HEK293 (cell line): ENCODE results near the gene CHFR.
A peak's percentile ranks its signal among the peaks of the same experiment; 100 is the strongest.

ENCODE experiments used
- CTCF ChIA-PET: fragments of 350-600 bp; formaldehyde crosslinking; extraction: SDS; loops from one replicate; lab custom pipeline; 2021; ENCODE audit warnings: antibody characterized with exemption; lab: Yijun Ruan, JAX
- POLR2A ChIA-PET: fragments of 300-600 bp; formaldehyde crosslinking; extraction: SDS; loops from one replicate; lab custom pipeline; 2020; ENCODE audit warnings: antibody characterized with exemption, inconsistent platforms; lab: Yijun Ruan, JAX
- H3K27ac ChIP-seq: fragments of 200-500 bp; sonication (Bioruptor generic); 2 replicates; pipeline ENCODE4 v1.5.1; 2014; ENCODE audit warnings: low read depth, low read length, control low read depth, inconsistent platforms; ENCODE audit errors: extremely low read depth
- H3K36me3 ChIP-seq, 2 experiments: fragments of 200-500 bp in 1 of 2; sonication (Bioruptor generic) in 1 of 2; 1 replicate in 1 of 2; 2 replicates in 1 of 2; pipeline ENCODE4 v1.5.1; 2014 to 2017; ENCODE audit warnings: inconsistent platforms in 2 of 2, low read length in 2 of 2; ENCODE audit not compliant: control insufficient read depth in 2 of 2, insufficient read depth in 1 of 2
- H3K4me1 ChIP-seq: fragments of 200-500 bp; sonication (Bioruptor generic); 2 replicates; pipeline ENCODE4 v1.5.1; 2014; ENCODE audit warnings: mild to moderate bottlenecking, low read length, inconsistent platforms; ENCODE audit not compliant: control insufficient read depth, insufficient read depth
- H3K4me3 ChIP-seq: 2 replicates; pipeline ENCODE4 v1.5.1; 2011; ENCODE audit warnings: low read depth, mild to moderate bottlenecking, control low read depth, low read length, moderate library complexity
- H3K9me3 ChIP-seq: fragments of 200-500 bp; sonication (Bioruptor generic); 2 replicates; pipeline ENCODE4 v1.5.1; 2014; ENCODE audit warnings: low read depth, low read length, inconsistent platforms; ENCODE audit not compliant: control insufficient read depth, insufficient read depth
- KLF16 ChIP-seq: fragments of 450-650 bp; formaldehyde crosslinking; IDR thresholded peaks from 2 replicates; pipeline ENCODE4 v1.5.1; 2017; ENCODE audit warnings: missing biosample characterization, missing genetic modification characterization
- REST ChIP-seq: fragments of 450-650 bp; formaldehyde crosslinking; IDR thresholded peaks from 2 replicates; pipeline ENCODE4 v1.5.1; 2016; ENCODE audit warnings: missing biosample characterization, missing genetic modification characterization
- SETDB1 ChIP-seq: IDR thresholded peaks from one replicate; pipeline ENCODE4 v1.6.1; 2017; ENCODE audit warnings: mild to moderate bottlenecking, low read length, moderate library complexity, mixed read lengths; ENCODE audit not compliant: insufficient read length
- TRIM28 ChIP-seq: IDR thresholded peaks from 2 replicates; pipeline ENCODE4 v1.6.1; 2011; ENCODE audit warnings: low read length, control low read depth, borderline replicate concordance
- ZNF184 ChIP-seq: fragments of 450-650 bp; IDR thresholded peaks from 2 replicates; pipeline ENCODE4 v1.5.1; 2018; ENCODE audit warnings: missing biosample characterization, mild to moderate bottlenecking, missing genetic modification characterization
- ZNF19 ChIP-seq: fragments of 450-650 bp; formaldehyde crosslinking; IDR thresholded peaks from 2 replicates; pipeline ENCODE4; 2016; ENCODE audit warnings: missing biosample characterization, missing genetic modification characterization, low read depth
- ZNF274 ChIP-seq, 2 experiments: fragments of 200-500 bp in 1 of 2; fragments of 450-650 bp in 1 of 2; sonication (Bioruptor generic) in 1 of 2; formaldehyde crosslinking in 1 of 2; IDR thresholded peaks; 2 replicates each; pipeline versions ENCODE4 v1.5.1 to v1.6.1; 2014 to 2016; ENCODE audit warnings: borderline replicate concordance in 1 of 2, inconsistent platforms in 1 of 2, low read length in 1 of 2, missing biosample characterization in 1 of 2, missing genetic modification characterization in 1 of 2
- ZNF433 ChIP-seq: fragments of 450-650 bp; formaldehyde crosslinking; IDR thresholded peaks from 2 replicates; pipeline ENCODE4 v1.5.1; 2016; ENCODE audit warnings: missing biosample characterization, missing genetic modification characterization, low read depth
- ZNF518A ChIP-seq: fragments of 450-650 bp; formaldehyde crosslinking; conservative IDR thresholded peaks from 2 replicates; pipeline ENCODE4 v1.5.1; 2016; ENCODE audit warnings: low read depth, missing biosample characterization, missing genetic modification characterization
- ZNF658 ChIP-seq: fragments of 450-650 bp; formaldehyde crosslinking; IDR thresholded peaks from 2 replicates; pipeline ENCODE4; 2016; ENCODE audit warnings: missing biosample characterization, missing genetic modification characterization
- TF ChIP-seq, protein P1 (sequence below): fragments of 450-650 bp; formaldehyde crosslinking; IDR thresholded peaks from 2 replicates; pipeline ENCODE4 v1.5.1; 2016; ENCODE audit warnings: missing biosample characterization, missing genetic modification characterization, borderline replicate concordance

The CHFR gene

DNA sequence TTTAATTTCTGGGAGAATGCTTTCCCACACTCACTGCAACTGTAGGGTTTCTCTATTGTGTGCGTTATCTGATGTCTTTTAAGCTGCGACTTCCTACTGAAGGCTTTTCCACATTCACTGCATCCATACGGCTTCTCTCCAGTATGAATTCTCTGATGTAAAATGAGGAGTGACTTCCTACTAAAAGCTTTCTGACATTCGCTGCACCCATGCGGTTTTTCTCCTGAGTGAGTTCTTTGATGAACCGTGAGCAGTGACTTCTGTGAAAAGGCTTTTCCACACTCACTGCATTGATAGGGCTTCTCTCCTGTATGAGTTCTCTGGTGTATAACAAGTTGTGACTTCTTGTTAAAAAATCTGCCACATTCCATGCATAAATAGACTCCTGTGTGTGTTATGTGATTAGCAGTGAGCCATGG, 39.0 kb upstream of the CHFR start:
- TF ChIP-seq TRIM28, result peak; percentile 93; the same call in 1 of the 2 replicates
- peak; percentile 97 for TF ChIP-seq SETDB1
- TF ChIP-seq ZNF184 (tag by site-specific recombination), result no peak
- peak; percentile 95 for TF ChIP-seq ZNF274 (IDR thresholded peaks at IDR 0.05; ENCODE audit: low read length)
- peak; percentile 98 for TF ChIP-seq ZNF274 (tag by site-specific recombination; IDR thresholded peaks at IDR 0.05; ENCODE audit: borderline replicate concordance)
- ChIA-PET CTCF (no interaction called here), POLR2A (no interaction called here)
- Histone ChIP-seq H3K9me3 (peaks cover 6% of the 10 kb centered on the region), H3K27ac (no peak overlapping the region), H3K4me1 (no peaks in the 10 kb centered on the region), H3K36me3 (peaks cover 4 to 6% of the 10 kb centered on the region in 2 experiments; a peak in 2 of 3 replicates), H3K4me3 (no peak overlapping the region)

- Histone ChIP-seq H3K4me3 (no peak overlapping the region), H3K27ac (no peak overlapping the region), H3K36me3 (peaks cover 1 to 6% of the 10 kb centered on the region in 2 experiments; a peak in 2 of 3 replicates), H3K4me1 (no peaks in the 10 kb centered on the region), H3K9me3 (peaks cover 6% of the 10 kb centered on the region)
- TF ChIP-seq ZNF658 (tag by site-specific recombination), result no peak
- no peak for TF ChIP-seq REST (tag by site-specific recombination)
- TF ChIP-seq TRIM28, result peak; percentile 98
- TF ChIP-seq ZNF274 (IDR thresholded peaks at IDR 0.05; ENCODE audit: low read length), result peak; percentile 93
- TF ChIP-seq ZNF274 (tag by site-specific recombination; IDR thresholded peaks at IDR 0.05; ENCODE audit: borderline replicate concordance), result peak; percentile 99
- no peak for TF ChIP-seq ZNF433 (tag by site-specific recombination)
- TF ChIP-seq SETDB1, result peak; percentile 96
- TF ChIP-seq, protein P1, sequence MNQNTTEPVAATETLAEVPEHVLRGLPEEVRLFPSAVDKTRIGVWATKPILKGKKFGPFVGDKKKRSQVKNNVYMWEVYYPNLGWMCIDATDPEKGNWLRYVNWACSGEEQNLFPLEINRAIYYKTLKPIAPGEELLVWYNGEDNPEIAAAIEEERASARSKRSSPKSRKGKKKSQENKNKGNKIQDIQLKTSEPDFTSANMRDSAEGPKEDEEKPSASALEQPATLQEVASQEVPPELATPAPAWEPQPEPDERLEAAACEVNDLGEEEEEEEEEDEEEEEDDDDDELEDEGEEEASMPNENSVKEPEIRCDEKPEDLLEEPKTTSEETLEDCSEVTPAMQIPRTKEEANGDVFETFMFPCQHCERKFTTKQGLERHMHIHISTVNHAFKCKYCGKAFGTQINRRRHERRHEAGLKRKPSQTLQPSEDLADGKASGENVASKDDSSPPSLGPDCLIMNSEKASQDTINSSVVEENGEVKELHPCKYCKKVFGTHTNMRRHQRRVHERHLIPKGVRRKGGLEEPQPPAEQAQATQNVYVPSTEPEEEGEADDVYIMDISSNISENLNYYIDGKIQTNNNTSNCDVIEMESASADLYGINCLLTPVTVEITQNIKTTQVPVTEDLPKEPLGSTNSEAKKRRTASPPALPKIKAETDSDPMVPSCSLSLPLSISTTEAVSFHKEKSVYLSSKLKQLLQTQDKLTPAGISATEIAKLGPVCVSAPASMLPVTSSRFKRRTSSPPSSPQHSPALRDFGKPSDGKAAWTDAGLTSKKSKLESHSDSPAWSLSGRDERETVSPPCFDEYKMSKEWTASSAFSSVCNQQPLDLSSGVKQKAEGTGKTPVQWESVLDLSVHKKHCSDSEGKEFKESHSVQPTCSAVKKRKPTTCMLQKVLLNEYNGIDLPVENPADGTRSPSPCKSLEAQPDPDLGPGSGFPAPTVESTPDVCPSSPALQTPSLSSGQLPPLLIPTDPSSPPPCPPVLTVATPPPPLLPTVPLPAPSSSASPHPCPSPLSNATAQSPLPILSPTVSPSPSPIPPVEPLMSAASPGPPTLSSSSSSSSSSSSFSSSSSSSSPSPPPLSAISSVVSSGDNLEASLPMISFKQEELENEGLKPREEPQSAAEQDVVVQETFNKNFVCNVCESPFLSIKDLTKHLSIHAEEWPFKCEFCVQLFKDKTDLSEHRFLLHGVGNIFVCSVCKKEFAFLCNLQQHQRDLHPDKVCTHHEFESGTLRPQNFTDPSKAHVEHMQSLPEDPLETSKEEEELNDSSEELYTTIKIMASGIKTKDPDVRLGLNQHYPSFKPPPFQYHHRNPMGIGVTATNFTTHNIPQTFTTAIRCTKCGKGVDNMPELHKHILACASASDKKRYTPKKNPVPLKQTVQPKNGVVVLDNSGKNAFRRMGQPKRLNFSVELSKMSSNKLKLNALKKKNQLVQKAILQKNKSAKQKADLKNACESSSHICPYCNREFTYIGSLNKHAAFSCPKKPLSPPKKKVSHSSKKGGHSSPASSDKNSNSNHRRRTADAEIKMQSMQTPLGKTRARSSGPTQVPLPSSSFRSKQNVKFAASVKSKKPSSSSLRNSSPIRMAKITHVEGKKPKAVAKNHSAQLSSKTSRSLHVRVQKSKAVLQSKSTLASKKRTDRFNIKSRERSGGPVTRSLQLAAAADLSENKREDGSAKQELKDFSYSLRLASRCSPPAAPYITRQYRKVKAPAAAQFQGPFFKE (tag by site-specific recombination), result no peak
- peak; percentile 26; the same call in 1 of the 2 replicates for TF ChIP-seq ZNF518A (tag by site-specific recombination)
- no peak for TF ChIP-seq KLF16
- 0 out of 2 replicates have a peak, but pooled peaks have one; percentile 8 for TF ChIP-seq ZNF19 (tag by site-specific recombination)
- ChIA-PET POLR2A (interaction anchor here (0.6 kb wide), 1 partner anchor 104 kb away, joined by 4 read pairs; no protein-coding TSS in a partner anchor), CTCF (no interaction called here)
These were observed 38.4 kb upstream of the CHFR start for GRCh38 chr12:132925597-132926414.
